ENCODE measurements around the gene BMPER.

- TF ChIP-seq POLR2AphosphoS5 (IDR thresholded peaks at IDR 0.05; ENCODE audit: low read depth, low read length) (no peak), REST (IDR thresholded peaks at IDR 0.05; ENCODE audit: insufficient read depth in 1 of 2, low read depth in 2 of 2, low read length in 2 of 2) (no peak), SIN3A (IDR thresholded peaks at IDR 0.05; ENCODE audit: borderline replicate concordance, insufficient read depth, low read length) (no peak)
These were observed 37.2 kb upstream of the BMPER start for GRCh38 chr7:33868166-33868565.
